Activated CD4-positive, CD25-positive, alpha-beta regulatory T cell treated with anti-CD3 and anti-CD28 coated beads, Interleukin-2, amount 50 U/mL, for 72 hours (primary cell): ENCODE results near the gene PRR30.
"Not testable (repeated sequence)": the region's sequence is repeated elsewhere in the genome, so short reads cannot be mapped to it uniquely, and the experiment has no call there.

Experiments
- DNase-seq: peaks from one replicate; pipeline ENCODE4 v3.0.0; 2021

PRR30 gene

DNA sequence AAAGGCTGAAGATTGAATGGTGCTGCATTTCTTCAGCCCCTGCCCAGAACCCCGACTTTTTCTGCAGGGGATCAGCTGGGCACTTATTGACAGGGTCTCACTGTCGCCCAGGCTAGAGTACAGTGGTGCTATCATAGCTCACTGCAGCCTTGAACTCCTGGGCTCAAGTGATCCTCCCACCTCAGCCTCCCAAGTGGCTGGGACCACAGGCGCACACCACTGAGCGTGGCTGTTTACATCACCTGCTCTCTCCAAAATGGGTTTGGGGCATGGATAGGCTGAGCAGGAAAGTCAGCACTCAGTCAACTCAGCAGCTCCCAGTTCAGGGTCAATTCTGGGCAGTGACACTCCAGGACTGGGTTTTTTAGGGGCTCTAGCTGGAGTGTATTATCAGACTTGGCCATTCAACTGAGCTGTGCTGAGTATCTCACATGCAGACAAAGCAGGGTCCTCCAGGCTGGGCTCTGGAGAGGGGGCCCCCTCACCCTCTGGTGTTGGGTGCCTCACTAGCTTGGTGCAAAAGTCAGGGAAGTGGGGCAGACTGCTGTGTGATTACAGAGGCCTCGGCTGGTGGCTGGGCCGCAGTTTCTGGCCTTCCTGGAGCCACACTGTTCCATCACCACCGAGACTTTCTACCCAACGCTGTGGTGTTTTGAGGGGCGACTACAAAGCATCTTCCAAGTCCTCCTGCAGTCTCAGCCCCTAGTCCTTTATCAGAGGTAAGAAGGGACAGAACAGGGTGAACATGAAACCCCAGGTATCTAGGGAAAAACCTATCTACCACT lies 11.1 kb downstream of the PRR30 start:
- DNase-seq = no peak

DNA sequence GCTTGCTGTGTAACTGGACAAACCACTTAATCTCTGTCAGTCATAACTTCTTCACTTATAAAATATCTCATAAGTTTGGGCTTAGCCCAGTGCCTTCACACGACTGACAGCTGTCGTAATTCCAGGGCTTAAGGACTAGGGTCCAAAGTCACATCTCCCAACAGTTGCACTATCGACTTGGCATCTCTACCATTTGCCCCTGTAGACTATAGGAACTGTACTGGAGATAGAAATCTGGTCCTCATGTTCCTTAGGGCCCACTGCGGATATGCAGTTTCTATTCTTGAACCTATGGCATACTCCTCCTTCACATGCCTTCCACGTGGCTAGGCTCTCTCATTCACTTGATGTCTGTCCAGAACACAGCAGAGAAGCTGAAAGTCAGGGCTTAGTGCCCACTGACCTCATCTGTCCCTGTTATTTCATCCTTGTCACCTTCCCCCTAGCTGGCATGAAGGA lies 12.9 kb downstream of the PRR30 start:
- DNase-seq = no peak

DNA sequence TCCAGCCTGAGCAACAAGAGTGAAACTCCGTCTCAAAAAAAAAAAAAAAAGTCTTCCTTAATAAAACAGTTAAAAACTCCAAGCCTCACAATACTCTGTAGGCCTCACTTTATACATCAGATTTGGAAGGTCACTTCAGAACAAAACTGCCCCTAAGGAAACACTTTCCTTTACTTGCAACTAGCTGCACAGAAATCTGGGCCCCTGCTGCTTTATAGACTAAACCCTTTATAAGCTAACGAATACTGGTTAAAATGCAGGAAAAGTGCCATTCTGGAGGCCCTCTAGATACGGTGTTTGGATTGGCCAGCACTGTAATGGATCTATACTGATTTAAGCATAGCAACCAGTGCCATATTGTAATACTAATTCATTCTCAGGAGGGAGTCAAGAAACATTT lies 14.1 kb downstream of the PRR30 start:
- no peak for DNase-seq

DNA sequence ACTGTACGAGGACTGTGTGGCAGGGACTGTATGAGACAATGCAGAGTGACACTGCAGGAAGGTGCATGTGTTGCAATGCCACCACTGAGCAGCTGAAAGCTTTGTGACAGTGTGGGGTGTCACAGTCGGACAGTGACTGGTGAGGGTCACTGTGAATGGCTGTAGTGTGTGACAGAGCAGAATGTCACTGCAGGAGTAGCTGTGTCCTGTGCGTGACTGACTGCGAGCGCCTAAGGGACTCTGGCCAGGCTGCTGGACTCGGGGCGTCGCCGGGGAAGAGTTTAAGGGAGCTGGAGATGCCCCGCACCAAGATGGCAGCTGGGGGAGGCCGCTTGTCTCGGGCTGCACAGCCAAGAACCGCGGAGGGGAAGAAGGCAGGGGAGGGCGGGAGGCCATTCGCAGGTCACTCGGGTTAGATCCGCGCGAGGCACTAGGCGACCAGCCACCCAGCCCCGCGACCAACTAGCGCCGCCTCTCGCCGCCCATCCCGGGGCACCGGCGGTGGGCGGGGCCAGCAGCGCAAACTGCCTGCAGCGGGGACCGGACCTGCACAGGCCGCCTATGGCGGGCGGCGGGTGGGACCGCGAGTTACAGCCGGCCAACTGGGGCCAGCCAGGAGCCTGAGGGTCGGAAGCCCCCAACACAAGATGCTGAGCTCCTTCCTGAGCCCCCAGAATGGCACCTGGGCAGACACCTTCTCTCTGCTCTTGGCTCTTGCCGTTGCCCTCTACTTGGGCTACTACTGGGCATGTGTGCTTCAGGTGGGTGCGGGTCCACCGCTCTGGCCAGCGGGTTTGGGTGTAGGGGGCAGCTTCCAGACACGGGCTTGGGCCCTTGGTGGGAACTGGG lies 15.7 kb downstream of the PRR30 start, which contains the start of gene ABHD1:
ABHD1 (plus strand) TSS at position 514 of the 849 bp plus-strand sequence; CDS start at position 648, 134 bp downstream.
- DNase-seq = peak; percentile 69

DNA sequence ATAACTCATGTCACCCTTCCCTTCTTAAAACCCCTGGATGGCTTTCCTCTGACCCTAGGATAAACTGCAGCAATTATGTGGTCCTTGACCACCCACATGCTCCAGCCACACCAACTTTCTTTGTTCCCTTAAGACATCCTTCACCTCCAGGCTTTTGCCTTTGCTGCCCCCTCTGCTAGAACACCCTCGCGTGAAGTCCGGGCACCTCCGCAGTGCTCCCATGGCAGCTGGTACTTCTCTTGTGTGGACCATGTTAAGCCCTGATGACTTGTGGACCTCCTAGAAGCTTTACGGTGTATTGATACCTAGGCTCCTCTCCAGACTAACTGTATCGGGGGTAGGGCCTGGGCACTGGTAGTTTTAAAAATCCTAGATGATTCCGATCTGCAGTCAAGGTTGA lies 16.4 kb downstream of the PRR30 start:
- DNase-seq = no peak

DNA sequence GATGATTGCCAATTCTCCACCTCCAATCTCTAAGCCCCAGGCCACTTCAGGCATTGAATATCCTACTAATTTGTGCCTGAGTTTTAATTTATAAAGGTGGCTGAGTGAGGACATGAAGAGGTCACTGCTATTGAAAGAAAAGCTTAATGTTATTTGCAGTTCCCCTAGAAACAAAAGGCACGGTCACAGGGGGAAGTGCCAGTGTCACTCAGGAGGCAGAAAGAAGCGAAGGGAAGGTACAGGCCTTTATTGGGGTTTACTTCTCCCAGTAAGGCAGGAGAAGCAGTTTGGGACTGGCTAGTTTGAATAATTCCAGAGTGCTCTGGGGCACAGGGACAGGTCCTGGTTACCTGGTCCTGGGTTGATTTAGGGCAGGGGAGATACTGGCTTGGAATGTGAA lies 17.3 kb downstream of the PRR30 start:
- DNase-seq = no peak

DNA sequence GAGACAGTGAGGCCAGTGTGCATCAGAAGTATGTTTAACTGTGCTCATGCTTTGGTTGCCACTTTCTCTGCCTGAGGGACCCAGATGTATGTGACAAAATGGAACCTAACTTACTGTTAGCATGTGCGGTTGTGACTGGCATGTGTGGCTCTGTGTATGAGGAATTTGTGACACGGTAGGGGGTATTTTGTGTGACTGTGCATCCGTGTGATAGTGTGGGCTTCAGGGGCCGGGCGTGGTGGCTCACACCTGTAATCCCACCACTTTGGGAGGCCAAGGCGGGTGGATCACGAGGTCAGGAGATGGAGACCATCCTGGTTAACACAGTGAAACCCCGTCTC lies 19.9 kb downstream of the PRR30 start:
- DNase-seq = not testable (repeated sequence)

DNA sequence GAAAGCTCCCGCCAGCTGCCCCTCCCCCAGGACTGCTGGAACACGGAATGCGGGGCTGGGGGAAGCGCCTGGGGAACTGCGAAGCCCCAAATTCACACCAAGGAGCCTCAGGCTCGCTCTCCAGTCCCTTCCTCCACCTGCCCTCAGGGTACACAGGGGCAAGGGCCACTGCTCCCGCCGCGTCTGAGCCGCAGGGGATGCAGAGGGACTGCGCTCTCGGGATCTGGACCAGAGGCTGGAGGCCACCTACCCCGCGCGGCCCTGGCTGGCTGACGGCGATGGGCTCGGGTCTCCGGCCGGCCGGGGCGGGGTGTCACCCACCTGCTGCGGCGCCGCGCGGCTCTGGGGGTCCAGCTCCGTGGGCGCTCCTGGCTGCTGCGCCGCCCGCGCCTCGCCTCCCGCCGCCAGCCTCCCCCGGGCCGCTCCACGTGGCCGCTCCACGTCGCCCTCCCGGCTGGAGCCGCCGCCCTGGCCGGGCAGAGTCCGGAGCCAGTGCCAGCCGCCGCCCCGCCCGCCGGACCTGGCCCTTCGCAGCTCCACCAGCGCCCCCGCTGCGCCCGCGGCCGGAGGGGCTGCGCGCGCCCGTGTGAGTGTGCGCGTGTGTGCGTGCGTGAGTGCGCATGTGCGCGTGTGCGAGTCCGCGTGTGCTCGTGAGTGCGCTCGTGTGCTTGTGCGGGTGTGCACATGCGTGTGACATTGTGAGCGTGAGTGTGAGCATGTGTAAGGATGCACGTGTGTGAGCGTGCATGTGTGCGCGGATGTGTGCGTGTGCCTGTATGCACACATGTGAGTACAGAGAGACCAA lies 20.5 kb downstream of the PRR30 start, which contains the start of gene CGREF1:
CGREF1 (minus strand) TSS at position 604 of the 805 bp plus-strand sequence. CDS start 14,762 bp downstream, outside the sequence.
- DNase-seq = no peak

DNA sequence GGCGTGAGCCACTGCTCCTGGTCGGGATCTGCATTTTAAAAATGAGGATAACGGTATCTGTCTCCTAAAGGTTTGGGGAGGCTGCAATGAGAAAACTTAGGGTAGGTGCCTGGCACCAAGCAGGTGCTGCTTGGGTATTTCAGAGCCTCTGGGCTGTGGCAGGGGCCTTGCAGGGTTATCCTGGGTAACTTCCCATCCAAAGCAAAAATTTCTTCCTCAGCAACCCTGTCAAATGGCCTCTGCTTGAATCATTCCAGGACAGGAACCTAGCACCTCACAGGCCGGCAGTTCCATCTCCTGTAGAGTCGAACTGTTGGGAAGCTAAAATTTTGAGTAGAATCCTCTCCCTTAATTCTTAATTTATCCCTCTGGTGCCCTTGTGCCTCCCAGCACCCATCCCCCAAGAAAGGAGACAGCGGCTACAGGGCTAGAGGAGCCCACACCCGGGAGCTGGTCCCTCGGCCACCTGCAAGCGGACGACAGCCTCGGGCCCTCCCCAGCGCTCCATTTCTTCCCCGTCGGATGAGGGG lies 21.1 kb downstream of the PRR30 start:
- no peak for DNase-seq

DNA sequence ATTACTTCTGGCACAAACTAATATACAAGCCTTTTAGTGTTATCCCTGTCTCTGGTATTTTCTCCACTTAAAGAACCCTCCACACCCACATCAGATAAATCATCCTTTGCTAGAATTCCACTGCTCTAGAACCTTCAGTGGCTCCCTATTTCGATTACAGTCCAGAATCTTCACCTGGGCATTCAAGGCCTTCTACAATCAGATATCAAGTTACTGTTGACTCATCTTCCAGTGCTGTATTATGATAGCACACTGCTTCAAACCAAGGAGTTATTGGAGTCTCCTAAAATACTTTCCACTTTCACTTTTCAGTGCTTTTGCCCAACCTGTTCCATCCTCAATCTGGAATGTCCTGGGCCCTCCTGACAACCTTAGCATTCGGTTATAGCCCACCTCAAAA lies 23.7 kb downstream of the PRR30 start:
- no peak for DNase-seq

DNA sequence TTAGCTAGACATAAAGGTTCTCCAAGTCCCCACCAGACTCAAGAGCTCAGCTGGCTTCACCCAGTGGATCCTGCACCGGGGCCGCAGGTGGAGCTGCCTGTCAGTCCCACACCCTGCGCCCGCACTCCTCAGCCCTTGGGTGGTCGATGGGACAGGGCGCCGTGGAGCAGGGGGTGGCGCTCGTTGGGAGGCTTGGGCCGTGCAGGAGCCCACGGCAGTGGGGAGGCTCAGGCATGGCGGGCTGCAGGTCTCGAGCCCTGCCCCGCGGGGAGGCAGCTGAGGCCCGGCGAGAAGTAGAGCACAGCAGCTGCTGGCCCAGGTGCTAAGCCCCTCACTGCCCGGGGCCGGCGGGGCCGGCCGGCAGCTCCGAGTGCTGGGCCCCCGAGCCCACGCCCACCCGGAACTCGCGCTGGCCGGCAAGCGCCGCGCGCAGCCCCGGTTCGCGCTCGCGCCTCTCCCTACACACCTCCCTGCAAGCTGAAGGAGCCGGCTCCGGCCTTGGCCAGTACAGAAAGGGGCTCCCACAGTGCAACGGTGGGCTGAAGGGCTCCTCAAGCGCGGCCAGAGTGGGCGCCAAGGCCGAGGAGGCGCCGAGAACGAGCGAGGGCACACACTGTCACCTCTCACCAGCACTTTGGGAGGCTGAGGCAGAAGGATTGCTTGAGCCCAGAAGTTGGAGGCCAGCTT lies 27.7 kb downstream of the PRR30 start:
- DNase-seq = not testable (repeated sequence)

DNA sequence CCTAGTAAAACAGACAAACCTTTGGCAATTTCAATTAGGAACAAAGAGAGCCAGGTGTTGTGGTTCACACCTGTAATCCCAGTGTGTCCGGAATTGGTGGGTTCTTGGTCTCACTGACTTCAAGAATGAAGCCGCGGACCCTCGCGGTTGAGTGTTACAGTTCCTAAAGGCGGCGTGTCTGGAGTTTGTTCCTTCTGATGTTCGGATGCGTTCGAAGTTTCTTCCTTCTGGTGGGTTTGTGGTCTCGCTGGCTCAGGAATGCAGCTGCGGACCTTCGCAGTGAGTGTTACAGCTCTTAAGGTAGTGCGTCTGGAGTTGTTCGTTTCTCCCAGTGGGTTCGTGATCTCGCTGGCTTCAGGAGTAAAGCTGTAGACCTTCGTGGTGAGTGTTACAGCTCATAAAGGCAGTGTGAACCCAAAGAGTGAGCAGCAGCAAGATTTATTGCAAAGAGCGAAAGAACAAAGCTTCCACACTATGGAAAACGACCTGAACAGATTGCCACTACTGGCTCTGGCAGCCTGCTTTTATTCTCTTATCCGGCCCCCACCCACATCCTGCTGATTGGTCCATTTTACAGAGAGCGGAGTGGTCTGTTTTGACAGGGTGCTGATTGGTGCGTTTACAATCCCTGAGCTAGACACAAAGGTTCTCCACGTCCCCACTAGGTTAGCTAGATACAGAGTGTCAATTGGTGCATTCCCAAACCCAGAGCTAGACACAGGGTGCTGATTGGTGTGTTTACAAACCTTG lies 28.4 kb downstream of the PRR30 start:
- DNase-seq = not testable (repeated sequence)

DNA sequence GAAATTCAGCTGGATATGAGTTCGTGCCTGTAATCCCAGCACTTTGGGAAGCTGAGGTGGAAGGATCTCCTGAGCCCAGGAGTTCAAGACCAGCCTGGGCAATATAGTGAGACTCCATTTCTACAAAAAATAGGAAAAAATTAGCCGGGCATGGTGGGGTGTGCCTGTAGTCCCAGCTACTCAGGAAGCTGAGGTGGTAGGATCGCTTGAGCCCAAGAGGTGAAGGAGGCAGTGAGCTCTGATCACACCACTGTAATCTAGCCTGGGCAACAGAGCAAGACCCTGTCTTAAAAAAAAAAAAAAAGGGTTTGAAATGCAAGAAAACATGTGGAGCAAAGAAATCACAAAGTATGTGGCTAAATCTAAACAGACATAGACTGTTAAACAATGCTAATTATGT lies 30.1 kb downstream of the PRR30 start:
- no peak for DNase-seq

DNA sequence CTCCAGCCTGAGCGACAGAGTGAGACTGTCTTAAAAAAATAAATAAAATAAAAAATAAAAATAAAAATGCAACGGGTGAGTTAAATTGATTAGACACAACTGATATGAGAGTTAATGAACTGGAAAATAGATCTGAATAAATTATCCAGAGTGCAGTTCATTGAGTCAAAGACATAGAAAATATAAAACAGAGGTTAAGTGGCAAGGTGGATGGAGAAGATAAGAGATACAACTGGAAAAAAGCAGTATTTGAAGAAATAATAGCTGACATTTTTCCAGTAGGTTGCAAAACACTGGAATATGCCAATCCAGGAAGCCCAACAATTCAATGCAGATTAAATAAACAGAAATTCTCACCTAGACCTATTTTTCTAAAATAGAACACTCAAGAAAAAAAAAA lies 31.0 kb downstream of the PRR30 start:
- DNase-seq = no peak

DNA sequence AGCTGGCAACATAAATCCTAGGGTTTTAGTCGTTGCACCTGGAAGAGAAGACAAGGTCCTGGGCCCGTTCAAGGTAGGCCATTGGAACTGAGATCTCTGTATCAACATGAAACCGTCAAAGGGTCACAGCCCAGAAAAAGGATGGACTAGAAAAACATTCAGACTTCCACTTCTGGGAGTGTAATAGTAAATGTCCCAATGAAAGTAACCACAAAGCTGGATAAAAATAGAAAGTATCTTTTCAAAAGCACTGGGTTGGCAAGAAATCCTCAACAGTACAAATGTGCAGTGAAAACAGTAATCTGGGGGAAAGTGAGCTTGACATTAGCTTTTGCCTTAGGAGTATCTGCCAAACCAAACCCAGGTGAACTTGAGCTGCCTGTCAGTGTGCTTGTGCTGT lies 33.2 kb downstream of the PRR30 start:
- DNase-seq = no peak

DNA sequence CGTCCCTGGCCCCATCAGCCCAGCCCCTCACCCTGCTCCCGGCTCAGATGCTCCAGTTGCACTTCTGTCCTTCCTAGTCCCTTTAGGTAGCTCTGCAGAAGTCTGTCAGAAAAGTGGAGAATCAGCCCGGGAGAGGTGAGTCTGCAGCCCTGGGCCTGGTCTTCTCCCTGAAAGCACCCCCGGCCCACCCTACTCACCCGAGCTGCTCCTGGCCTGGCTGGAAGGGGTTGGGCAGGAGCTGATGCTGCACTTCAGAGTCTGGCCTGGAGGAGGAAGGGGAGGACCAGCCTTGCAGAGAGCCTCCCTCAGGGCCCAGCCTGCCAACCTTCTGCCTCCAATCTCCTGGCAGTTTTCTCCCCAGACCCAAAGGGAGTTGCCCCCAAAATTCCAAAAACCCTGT lies 36.9 kb downstream of the PRR30 start:
- DNase-seq = no peak

DNA sequence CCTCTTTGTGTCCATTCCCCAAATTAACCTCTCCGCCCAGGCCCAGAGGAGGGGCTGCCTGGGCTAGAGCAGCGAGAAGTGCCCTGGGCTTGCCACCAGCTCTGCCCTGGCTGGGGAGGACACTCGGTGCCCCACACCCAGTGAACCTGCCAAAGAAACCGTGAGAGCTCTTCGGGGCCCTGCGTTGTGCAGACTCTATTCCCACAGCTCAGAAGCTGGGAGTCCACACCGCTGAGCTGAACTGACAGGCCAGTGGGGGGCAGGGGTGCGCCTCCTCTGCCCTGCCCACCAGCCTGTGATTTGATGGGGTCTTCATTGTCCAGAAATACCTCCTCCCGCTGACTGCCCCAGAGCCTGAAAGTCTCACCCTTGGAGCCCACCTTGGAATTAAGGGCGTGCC lies 39.2 kb downstream of the PRR30 start:
- no peak for DNase-seq

DNA sequence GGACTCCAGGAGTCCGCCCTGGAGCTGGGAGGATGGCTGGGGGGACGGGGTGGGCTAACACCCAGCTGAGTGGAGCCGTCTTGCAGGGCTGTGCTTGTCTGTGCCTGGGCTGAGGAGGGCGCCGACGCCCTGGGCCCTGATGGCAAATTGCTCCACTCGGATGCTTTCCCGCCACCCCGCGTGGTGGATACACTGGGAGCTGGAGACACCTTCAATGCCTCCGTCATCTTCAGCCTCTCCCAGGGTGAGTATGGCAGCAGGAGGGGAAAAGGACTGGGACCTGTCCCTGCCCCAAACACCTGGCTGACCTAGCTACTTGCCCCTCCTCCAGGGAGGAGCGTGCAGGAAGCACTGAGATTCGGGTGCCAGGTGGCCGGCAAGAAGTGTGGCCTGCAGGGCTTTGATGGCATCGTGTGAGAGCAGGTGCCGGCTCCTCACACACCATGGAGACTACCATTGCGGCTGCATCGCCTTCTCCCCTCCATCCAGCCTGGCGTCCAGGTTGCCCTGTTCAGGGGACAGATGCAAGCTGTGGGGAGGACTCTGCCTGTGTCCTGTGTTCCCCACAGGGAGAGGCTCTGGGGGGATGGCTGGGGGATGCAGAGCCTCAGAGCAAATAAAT lies 39.8 kb downstream of the PRR30 start:
- no peak for DNase-seq

DNA sequence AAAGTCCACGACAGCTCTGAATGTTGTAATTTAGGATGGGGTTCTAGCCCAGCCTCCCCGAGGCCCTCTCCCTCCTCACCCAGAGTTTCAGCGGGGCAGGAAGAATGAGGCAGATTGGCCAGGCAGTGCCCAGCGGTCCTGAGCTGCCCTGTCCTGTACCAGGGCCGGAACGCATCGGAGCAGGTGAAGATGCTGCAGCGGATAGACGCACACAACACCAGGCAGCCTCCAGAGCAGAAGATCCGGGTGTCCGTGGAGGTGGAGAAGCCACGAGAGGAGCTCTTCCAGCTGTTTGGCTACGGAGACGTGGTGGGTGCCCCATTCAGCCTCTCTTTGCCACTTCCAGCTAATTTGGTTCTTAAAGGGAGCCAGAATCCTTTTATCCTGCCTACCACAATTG lies 41.9 kb downstream of the PRR30 start:
- DNase-seq = no peak

DNA sequence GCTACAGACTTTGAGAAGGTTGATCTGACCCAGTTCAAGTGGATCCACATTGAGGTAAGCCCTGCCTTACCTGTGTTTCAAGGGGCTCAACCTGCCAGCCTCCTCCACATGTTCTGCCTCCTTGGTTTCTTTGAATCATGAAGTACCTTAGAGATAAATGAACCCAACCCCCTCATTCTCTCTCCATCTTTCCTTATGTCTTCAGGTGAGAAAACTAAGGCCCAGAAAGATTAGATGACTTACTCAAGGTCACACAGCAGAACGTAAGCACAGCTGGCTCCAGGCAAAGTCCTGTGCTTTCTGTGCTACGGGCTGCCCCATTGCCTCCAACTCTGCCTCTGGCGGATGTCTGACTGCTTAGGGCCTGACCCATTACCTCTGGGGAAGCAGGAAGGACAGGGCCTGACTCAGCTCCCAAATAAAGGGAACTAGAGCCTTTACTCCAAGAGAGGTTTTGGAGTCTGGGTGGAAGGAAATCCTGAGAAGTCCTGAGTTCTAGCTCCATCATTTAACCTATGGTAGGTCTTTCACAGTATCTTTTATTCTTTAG lies 42.4 kb downstream of the PRR30 start:
- no peak for DNase-seq
